ENCODE data around the gene PCNX4. TPM values are rescaled to one million over a fixed set of nuclear protein-coding genes. Genes with fewer than 3 reads are reported as not detected.
A peak's percentile ranks its signal among the peaks of the same experiment; 100 is the strongest.

PCNX4 gene
- polyA plus RNA-seq, 3 donors from 2014 or later: 14.1 to 33.5 (median 31.9) TPM

DNA sequence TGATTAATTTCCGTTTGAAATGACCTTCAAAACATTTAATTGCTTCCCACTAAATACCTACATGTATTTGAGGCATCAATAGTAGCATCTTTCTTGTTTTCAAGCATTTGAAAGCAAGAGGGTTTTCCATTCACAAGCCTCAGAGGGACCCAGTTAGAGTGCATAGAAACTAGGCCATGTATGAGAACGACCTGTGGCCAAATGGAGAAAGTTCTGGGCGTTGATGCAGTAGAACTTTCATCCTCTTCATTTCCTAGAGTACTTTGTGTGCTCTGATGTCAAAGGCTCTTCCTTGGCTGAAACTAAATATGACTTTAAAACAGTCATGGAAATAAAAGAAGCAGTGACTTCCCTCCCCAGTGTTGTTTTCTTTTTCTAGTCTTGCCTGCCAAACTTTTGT, 74.4 kb downstream of the PCNX4 start:
- H3K27ac Mint-ChIP-seq: peak overlapping the region; percentile 96 to 99 (median 98)
- peak overlapping the region; percentile 81 to 100 (median 85) for H3K4me3 Mint-ChIP-seq
- peaks cover 0 to 6% (median 3%) of the 10 kb centered on the region in 3 donors for H3K36me3 Mint-ChIP-seq
- H3K9me3 Mint-ChIP-seq: no peaks in the 10 kb centered on the region
- peaks cover 2 to 7% (median 3%) of the 10 kb centered on the region in 3 donors for H3K27me3 Mint-ChIP-seq (ENCODE audit: low read depth in 3 of 3)
- DNase-seq: peak in 2 of 3 donors; percentile 15 to 38
- peaks cover 48 to 52% of the 10 kb centered on the region in 2 donors for H3K4me1 Mint-ChIP-seq

DNA sequence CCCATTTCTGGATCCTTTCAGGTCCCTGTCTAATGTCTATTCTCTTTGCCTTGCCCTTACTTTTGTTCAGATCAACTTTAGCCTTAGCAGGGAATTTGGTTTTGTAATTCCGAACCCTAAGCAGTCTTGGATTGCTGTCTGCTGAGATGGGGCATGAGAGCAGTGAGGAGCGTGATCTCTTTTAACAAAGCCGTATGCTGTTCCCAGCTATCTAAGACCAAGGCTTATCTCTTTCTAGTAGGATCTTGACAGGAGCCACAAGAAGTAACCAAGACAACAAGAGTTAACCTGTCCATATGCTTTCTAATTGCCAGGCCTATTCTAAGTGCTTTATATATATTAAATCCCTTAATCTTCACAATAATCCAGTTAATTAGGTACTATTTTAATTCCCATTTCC, 78.0 kb downstream of the PCNX4 start:
- H3K4me1 Mint-ChIP-seq: peaks cover 16 to 17% of the 10 kb centered on the region in 2 donors
- peaks cover 0 to 6% (median 2%) of the 10 kb centered on the region in 3 donors for H3K36me3 Mint-ChIP-seq
- no peak overlapping the region for H3K27ac Mint-ChIP-seq
- no peak overlapping the region for H3K4me3 Mint-ChIP-seq
- peaks cover under 1 to 9% (median 2%) of the 10 kb centered on the region in 3 donors for H3K27me3 Mint-ChIP-seq (ENCODE audit: low read depth in 3 of 3)
- H3K9me3 Mint-ChIP-seq: no peaks in the 10 kb centered on the region
- no peak for DNase-seq

DNA sequence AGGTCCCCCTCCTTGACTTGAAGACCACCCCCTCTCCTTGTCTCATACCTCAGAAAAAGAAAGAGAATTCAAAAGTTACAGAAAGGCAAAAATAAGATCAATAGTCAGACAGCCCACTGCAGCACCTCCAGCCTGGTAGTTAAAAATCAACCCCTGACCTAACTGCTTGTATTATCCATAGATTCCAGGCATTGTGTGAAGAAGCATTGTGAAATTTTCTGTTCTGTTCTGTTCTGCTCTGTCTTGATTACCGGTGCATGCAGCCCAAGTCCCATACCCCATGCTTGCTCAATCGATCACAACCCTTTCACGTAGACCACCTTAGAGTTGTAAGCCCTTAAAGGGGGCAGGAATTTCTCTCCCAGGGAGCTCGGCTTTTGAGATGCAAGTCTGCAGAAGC, 79.2 kb downstream of the PCNX4 start:
- DNase-seq: no peak
- H3K9me3 Mint-ChIP-seq: no peaks in the 10 kb centered on the region
- peaks cover 0 to 6% (median 0%) of the 10 kb centered on the region in 3 donors for H3K36me3 Mint-ChIP-seq

DNA sequence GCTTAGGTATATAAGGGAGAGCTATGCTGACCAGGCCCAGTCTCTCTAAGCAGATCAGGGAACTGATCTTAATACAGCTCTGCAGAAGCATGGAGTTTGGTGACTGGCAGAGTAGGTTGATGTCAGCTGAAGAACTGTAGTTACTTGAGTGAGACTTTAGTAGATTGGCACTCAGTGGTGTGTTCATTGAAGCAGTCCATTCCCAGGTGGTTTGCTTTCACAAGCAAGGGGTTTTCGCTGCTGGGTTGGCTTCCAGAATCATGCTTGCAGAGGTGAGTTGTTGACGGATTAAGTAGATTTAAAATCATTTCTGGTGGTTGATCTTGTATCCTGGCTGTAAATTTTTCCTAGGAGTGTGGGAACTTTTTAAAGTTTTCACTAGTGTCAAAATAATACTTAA, 80.0 kb downstream of the PCNX4 start:
- peaks cover 0 to 6% (median 0%) of the 10 kb centered on the region in 3 donors for H3K36me3 Mint-ChIP-seq
- no peak overlapping the region for H3K27ac Mint-ChIP-seq
- no peaks in the 10 kb centered on the region for H3K9me3 Mint-ChIP-seq
- no peak overlapping the region for H3K4me3 Mint-ChIP-seq
- DNase-seq: no peak
- H3K27me3 Mint-ChIP-seq (ENCODE audit: low read depth in 3 of 3): peaks cover 0 to 9% (median 2%) of the 10 kb centered on the region in 3 donors
- peaks cover 1 to 2% of the 10 kb centered on the region in 2 donors for H3K4me1 Mint-ChIP-seq

More for the DNA sequence above, 79.2 kb downstream of the PCNX4 start:
- peaks cover 9 to 10% of the 10 kb centered on the region in 2 donors for H3K4me1 Mint-ChIP-seq
- H3K27ac Mint-ChIP-seq: no peak overlapping the region
- H3K27me3 Mint-ChIP-seq (ENCODE audit: low read depth in 3 of 3): peaks cover 0 to 8% (median 0%) of the 10 kb centered on the region in 3 donors
- no peak overlapping the region for H3K4me3 Mint-ChIP-seq

DNA sequence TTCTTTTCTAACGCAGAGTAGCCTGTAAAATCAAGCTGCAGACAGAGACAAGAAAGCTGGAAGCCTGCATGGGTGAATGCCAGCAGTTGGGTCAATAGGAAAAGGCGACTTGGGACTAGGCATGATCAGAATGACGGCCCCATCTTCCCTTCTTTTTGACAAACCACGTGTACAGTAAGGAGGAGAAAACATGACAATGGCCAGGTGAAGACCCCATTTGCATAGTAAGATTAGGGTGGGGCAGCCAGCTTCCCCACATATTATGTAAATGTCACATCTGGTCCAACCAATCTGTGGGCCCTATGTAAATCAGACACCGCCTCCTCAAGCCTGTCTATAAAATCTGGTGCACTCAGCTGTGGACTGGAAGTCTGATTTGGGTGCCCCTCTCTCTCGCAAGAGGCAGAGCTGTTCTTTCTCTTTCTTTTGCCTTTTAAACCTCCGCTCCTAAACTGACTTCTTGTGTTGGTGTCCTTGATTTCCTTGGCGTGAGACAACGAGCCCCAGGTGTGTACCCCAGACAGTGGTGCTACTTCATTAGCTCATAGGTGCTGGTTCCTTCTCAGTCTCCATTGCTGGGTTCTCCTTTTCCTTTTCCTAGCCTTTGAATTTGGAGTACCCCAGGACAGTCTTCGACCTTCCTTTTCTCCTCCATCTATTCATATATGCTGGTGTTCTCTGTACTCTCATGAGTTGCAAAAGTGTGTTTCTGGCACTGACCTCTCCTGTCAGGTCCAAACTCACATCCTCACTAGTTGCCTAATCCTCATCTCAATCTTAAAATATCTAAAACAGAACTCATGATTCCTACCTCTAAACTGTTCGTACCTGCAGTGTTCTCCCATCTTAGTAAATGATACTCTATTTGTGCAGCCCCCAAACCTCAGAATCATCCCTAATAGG, 82.9 kb downstream of the PCNX4 start:
- Mint-ChIP-seq H3K4me3 (no peak overlapping the region), H3K36me3 (peaks cover 0 to 6% (median 0%) of the 10 kb centered on the region in 3 donors), H3K4me1 (no peaks in the 10 kb centered on the region), H3K27me3 (ENCODE audit: low read depth in 3 of 3) (peaks cover 0 to 6% (median 2%) of the 10 kb centered on the region in 3 donors), H3K27ac (no peak overlapping the region), H3K9me3 (no peaks in the 10 kb centered on the region)
- DNase-seq: no peak

DNA sequence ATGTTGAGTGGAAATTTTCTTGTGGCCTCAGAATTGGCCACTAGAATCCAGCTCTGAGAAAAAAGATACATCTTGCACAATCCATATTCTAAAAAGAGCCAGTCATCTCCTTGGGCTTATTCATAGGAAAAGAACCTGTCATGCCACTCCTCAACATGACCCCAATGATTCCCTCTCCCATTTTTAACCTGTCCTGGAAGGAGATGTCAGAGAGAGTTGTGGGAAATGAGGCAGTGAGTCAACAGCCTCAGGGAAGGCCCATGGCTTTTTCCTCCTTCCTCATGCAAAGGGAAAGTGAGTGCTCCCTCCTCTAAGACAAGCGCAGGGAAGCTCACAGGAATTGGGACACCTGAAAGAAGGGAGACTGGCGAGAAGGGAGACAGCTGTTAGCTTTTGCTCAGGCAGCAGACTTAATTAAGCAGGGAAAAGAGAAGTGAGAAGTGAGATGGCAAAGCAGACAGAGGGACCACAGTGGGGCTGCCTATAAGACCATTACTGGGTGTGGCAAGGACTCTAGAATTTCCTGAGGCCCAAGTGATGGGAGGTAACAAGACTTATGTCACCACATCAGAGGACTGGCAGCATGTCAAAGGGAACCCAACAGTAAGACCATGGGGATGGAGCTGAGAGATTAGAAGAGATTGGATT, 83.7 kb downstream of the PCNX4 start:
- peaks cover 0 to 1% (median 0%) of the 10 kb centered on the region in 6 donors for H3K9me3 Mint-ChIP-seq
- H3K4me3 Mint-ChIP-seq: no peak overlapping the region
- H3K27me3 Mint-ChIP-seq (ENCODE audit: low read depth in 3 of 3): peaks cover 0 to 6% (median 2%) of the 10 kb centered on the region in 3 donors
- H3K27ac Mint-ChIP-seq: peak overlapping the region in 1 of 6 donors; percentile 42
- no peak for DNase-seq
- H3K36me3 Mint-ChIP-seq: peaks cover 0 to 6% (median 0%) of the 10 kb centered on the region in 3 donors
- no peaks in the 10 kb centered on the region for H3K4me1 Mint-ChIP-seq

DNA sequence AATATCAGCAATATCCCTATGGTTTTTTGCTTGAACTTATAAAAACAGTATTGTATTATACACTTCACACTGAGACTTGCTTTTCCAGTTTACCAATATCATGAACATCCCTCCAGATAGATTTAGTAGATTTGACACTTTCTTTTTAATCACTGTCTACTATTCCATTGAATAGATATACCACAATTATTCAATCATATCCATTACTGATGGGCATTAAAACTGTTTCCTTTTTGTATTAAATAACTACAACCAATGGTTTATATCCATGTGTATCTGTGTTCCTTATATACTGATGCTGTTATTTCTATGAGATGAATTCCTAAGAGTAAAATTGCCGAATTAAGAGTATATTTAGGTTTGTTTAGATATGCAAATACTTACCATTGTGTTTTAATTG, 86.4 kb downstream of the PCNX4 start:
- Mint-ChIP-seq H3K9me3 (peaks cover 0 to 1% (median 0%) of the 10 kb centered on the region in 6 donors), H3K4me1 (peaks cover 1 to 3% of the 10 kb centered on the region in 2 donors), H3K4me3 (no peak overlapping the region), H3K27me3 (ENCODE audit: low read depth in 3 of 3) (peaks cover 0 to 9% (median 2%) of the 10 kb centered on the region in 3 donors), H3K27ac (no peak overlapping the region), H3K36me3 (peaks cover 0 to 6% (median 0%) of the 10 kb centered on the region in 3 donors)
- DNase-seq: no peak

DNA sequence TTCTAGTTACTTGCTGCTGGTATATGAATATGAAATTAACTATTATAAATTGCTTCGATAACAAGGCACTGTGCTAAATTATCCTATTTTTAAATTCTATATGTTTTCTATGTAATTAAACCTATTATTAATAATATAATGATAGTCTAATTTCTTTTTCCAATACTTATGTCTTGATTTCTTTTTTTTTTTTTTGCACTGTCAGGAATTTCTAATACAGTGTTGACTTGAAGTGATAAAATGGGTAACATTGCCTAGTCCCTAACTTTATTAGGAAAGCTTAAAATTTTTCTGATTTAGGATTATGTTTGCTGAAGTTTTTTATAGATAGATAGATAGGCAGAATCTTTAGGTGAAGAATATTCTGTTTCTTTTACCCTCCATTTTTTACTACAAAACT, 87.1 kb downstream of the PCNX4 start:
- no peak for DNase-seq
- H3K36me3 Mint-ChIP-seq: peaks cover 0 to 3% (median 0%) of the 10 kb centered on the region in 3 donors
- peaks cover 0 to 1% (median 0%) of the 10 kb centered on the region in 6 donors for H3K9me3 Mint-ChIP-seq
- H3K4me3 Mint-ChIP-seq: no peak overlapping the region
- peaks cover 0 to 7% (median 2%) of the 10 kb centered on the region in 3 donors for H3K27me3 Mint-ChIP-seq (ENCODE audit: low read depth in 3 of 3)
- no peak overlapping the region for H3K27ac Mint-ChIP-seq
- H3K4me1 Mint-ChIP-seq: peaks cover 8 to 9% of the 10 kb centered on the region in 2 donors

DNA sequence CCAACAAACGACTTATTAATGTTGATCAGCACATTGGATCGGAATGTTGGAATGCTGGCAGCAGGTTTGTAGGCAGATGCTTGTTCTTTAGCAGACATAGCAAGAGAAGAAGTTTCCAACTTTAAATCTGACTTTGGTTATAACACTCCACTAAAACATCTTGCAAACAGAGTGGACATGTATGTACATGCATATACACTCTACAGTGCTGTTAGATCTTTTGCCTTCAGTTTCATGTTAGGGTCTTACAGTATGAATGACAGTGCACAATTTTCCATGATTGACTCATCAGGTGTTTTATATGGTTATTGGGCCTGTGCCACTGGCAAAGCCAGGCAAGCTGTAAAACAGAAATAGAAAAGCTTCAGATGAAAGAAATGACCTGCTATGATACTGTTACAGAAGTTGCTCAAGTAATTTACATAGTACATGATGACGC, 87.7 kb downstream of the PCNX4 start:
- H3K9me3 Mint-ChIP-seq: peaks cover 0 to 1% (median 0%) of the 10 kb centered on the region in 6 donors
- DNase-seq: no peak
- H3K27me3 Mint-ChIP-seq (ENCODE audit: low read depth in 3 of 3): peaks cover 0 to 7% (median 2%) of the 10 kb centered on the region in 3 donors
- H3K4me3 Mint-ChIP-seq: no peak overlapping the region
- H3K27ac Mint-ChIP-seq: no peak overlapping the region
- H3K36me3 Mint-ChIP-seq: no peaks in the 10 kb centered on the region
- H3K4me1 Mint-ChIP-seq: peaks cover 10 to 16% of the 10 kb centered on the region in 2 donors

DNA sequence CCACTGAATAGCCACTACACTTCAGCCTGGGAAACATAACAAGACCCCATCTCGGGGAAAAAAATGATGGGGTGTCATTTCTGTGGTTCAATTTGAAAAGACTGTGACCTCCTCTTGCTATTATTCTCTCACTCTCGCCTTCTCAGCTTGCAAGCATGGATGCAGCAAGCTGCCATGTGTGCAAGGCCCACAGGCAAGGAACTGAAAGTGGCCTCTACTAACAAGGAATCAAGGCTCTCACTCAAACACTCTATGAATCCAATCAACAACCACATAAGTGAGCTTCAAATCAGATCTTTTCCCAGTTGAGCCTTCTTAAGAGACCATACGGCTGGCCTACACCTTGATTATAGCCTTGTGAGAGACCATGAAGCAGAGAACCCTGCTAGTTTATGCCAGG, 91.4 kb downstream of the PCNX4 start:
- Mint-ChIP-seq H3K36me3 (no peaks in the 10 kb centered on the region), H3K9me3 (peaks cover 0 to 1% (median 0%) of the 10 kb centered on the region in 6 donors), H3K4me1 (peaks cover 10 to 18% of the 10 kb centered on the region in 2 donors), H3K4me3 (peak overlapping the region; percentile 46 to 91 (median 84)), H3K27ac (peak overlapping the region; percentile 94 to 97 (median 95)), H3K27me3 (ENCODE audit: low read depth in 3 of 3) (peaks cover 0 to 3% (median 3%) of the 10 kb centered on the region in 3 donors)
- DNase-seq: no peak

DNA sequence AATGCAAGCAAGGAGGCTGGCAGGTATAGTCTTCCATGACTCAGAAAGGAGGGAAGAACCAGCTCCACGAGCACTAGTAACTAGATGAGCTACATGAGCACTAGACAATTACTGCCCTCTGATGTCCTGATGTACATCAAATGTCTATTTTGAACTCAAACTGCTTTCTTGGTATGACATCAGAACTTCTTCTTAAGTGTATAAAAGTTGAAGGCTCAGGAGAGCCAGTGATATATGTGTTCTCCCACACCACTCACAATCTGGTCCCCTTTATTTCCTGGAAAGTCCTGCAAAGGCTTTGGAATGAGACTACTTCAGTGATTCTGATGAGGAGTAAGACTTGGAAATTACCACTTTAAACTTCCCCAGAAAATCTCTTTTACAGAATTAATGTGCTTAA, 92.0 kb downstream of the PCNX4 start:
- H3K4me3 Mint-ChIP-seq: peak overlapping the region; percentile 72 to 91 (median 84)
- H3K4me1 Mint-ChIP-seq: peaks cover 10 to 18% of the 10 kb centered on the region in 2 donors
- H3K36me3 Mint-ChIP-seq: no peaks in the 10 kb centered on the region
- peaks cover 0 to 3% (median 3%) of the 10 kb centered on the region in 3 donors for H3K27me3 Mint-ChIP-seq (ENCODE audit: low read depth in 3 of 3)
- peak overlapping the region; percentile 94 to 97 (median 95) for H3K27ac Mint-ChIP-seq
- DNase-seq: no peak
- peaks cover 0 to 1% (median 0%) of the 10 kb centered on the region in 6 donors for H3K9me3 Mint-ChIP-seq

DNA sequence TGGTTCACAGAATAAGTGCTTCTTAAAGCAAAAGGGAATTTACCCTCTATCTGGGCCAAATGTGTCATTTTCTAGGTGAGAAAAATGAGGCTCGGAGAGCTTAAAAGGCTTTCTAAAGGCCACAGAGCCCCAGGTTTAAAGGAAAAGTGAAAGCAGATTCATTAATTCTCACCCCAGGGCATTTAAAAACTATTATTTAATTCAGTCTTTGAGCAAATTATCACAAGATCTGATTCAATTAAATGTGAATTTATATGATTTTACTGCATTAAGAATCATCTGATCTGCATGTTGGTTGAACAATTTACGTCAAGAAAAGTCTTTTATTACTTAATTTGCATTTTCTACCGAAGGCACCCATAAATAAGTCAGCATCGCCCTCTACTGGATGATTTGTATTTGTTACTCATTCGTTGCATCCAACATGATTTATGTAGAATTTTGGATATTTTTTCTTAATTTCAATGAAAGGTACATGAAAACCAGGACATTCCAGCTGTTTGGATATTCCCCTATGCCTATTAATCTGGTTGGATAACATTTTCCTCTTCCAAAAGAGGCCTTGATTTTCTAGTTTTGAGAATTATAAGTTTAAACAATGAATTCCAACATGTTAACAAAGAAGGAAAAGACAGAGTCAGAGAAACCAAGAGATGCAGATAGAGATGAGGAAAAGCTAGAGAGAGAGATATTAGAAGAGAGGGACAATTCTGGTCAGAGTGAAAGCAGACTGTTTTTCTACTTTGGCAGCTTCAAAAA, 92.6 kb downstream of the PCNX4 start:
- peak overlapping the region; percentile 72 to 91 (median 84) for H3K4me3 Mint-ChIP-seq
- H3K36me3 Mint-ChIP-seq: no peaks in the 10 kb centered on the region
- H3K4me1 Mint-ChIP-seq: peaks cover 10 to 18% of the 10 kb centered on the region in 2 donors
- peaks cover 0 to 3% (median 3%) of the 10 kb centered on the region in 3 donors for H3K27me3 Mint-ChIP-seq (ENCODE audit: low read depth in 3 of 3)
- DNase-seq: peak; percentile 69 to 77 (median 73)
- peaks cover 0 to 1% (median 0%) of the 10 kb centered on the region in 6 donors for H3K9me3 Mint-ChIP-seq
- peak overlapping the region; percentile 94 to 97 (median 95) for H3K27ac Mint-ChIP-seq
